Measurements from ENCODE around the gene RILPL1. TPM values are rescaled to one million over a fixed set of nuclear protein-coding genes. Genes with fewer than 3 reads are reported as not detected.
"Not testable (repeated sequence)": the region's sequence is repeated elsewhere in the genome, so short reads cannot be mapped to it uniquely, and the experiment has no call there.

The RILPL1 gene
- total and polyA plus RNA-seq, 4 donors, result 4.6 to 33.3 (median 26.4) TPM

- H3K4me3 ChIP-seq (ENCODE audit: low read depth, low read length); H3K27ac ChIP-seq (ENCODE audit: low read depth, low read length); DNase-seq (ENCODE audit: low read depth in 4 of 6, low spot score in 6 of 6); H3K9me3 ChIP-seq (ENCODE audit: control insufficient read depth, insufficient read depth, low read length); H3K4me1 ChIP-seq (ENCODE audit: control insufficient read depth, insufficient read depth, low read length); H3K27me3 ChIP-seq (ENCODE audit: control insufficient read depth, insufficient read depth, low read length); H3K36me3 ChIP-seq (ENCODE audit: control insufficient read depth, insufficient read depth, low read length): not testable (repeated sequence)
- 95% methylated on average over 11 of the region's 14 CpGs for WGBS (ENCODE audit: insufficient coverage)
Observed at GRCh38 chr12:123558487-123558886, 25.0 kb upstream of the RILPL1 start.

- not testable (repeated sequence) for H3K27ac ChIP-seq (ENCODE audit: low read depth, low read length); H3K9me3 ChIP-seq (ENCODE audit: control insufficient read depth, insufficient read depth, low read length); DNase-seq (ENCODE audit: low read depth in 4 of 6, low spot score in 6 of 6); H3K27me3 ChIP-seq (ENCODE audit: control insufficient read depth, insufficient read depth, low read length); H3K4me3 ChIP-seq (ENCODE audit: low read depth, low read length); H3K4me1 ChIP-seq (ENCODE audit: control insufficient read depth, insufficient read depth, low read length); H3K36me3 ChIP-seq (ENCODE audit: control insufficient read depth, insufficient read depth, low read length)
- WGBS (ENCODE audit: insufficient coverage), result 90% methylated on average over 3 of the region's 5 CpGs
Observed at GRCh38 chr12:123554843-123555242, 21.3 kb upstream of the RILPL1 start.

GRCh38 chr12:123554136-123554535 lies 20.6 kb upstream of the RILPL1 start:
- H3K4me3 ChIP-seq (ENCODE audit: low read depth, low read length); H3K36me3 ChIP-seq (ENCODE audit: control insufficient read depth, insufficient read depth, low read length); DNase-seq (ENCODE audit: low read depth in 4 of 6, low spot score in 6 of 6); H3K27me3 ChIP-seq (ENCODE audit: control insufficient read depth, insufficient read depth, low read length); H3K9me3 ChIP-seq (ENCODE audit: control insufficient read depth, insufficient read depth, low read length); H3K27ac ChIP-seq (ENCODE audit: low read depth, low read length); H3K4me1 ChIP-seq (ENCODE audit: control insufficient read depth, insufficient read depth, low read length): not testable (repeated sequence)
- WGBS (ENCODE audit: insufficient coverage), result 100% methylated on average over 1 of the region's 2 CpGs

GRCh38 chr12:123550700-123551099 lies 17.2 kb upstream of the RILPL1 start:
- Histone ChIP-seq H3K27me3 (ENCODE audit: control insufficient read depth, insufficient read depth, low read length) (no peaks in the 10 kb centered on the region), H3K9me3 (ENCODE audit: control insufficient read depth, insufficient read depth, low read length) (no peaks in the 10 kb centered on the region), H3K36me3 (ENCODE audit: control insufficient read depth, insufficient read depth, low read length) (no peaks in the 10 kb centered on the region), H3K4me1 (ENCODE audit: control insufficient read depth, insufficient read depth, low read length) (no peaks in the 10 kb centered on the region), H3K4me3 (ENCODE audit: low read depth, low read length) (no peak overlapping the region), H3K27ac (ENCODE audit: low read depth, low read length) (no peak overlapping the region)
- WGBS (ENCODE audit: insufficient coverage), result 98% methylated on average over 2 of the region's 2 CpGs
- no peak for DNase-seq (ENCODE audit: low read depth in 4 of 6, low spot score in 6 of 6)

- Histone ChIP-seq H3K27ac (ENCODE audit: low read depth, low read length) (no peak overlapping the region), H3K27me3 (ENCODE audit: control insufficient read depth, insufficient read depth, low read length) (no peaks in the 10 kb centered on the region), H3K4me1 (ENCODE audit: control insufficient read depth, insufficient read depth, low read length) (no peaks in the 10 kb centered on the region), H3K4me3 (ENCODE audit: low read depth, low read length) (no peak overlapping the region), H3K9me3 (ENCODE audit: control insufficient read depth, insufficient read depth, low read length) (no peaks in the 10 kb centered on the region), H3K36me3 (ENCODE audit: control insufficient read depth, insufficient read depth, low read length) (no peaks in the 10 kb centered on the region)
- no CpG with 5 or more reads among the region's 3 CpGs for WGBS (ENCODE audit: insufficient coverage)
- no peak for DNase-seq (ENCODE audit: low read depth in 4 of 6, low spot score in 6 of 6)
Observed at GRCh38 chr12:123548107-123548506, 14.6 kb upstream of the RILPL1 start.

- Histone ChIP-seq H3K4me3 (ENCODE audit: low read depth, low read length) (no peak overlapping the region), H3K27ac (ENCODE audit: low read depth, low read length) (no peak overlapping the region), H3K27me3 (ENCODE audit: control insufficient read depth, insufficient read depth, low read length) (no peaks in the 10 kb centered on the region), H3K9me3 (ENCODE audit: control insufficient read depth, insufficient read depth, low read length) (no peaks in the 10 kb centered on the region), H3K36me3 (ENCODE audit: control insufficient read depth, insufficient read depth, low read length) (no peaks in the 10 kb centered on the region), H3K4me1 (ENCODE audit: control insufficient read depth, insufficient read depth, low read length) (no peaks in the 10 kb centered on the region)
- DNase-seq (ENCODE audit: low read depth in 4 of 6, low spot score in 6 of 6), result no peak
Observed at GRCh38 chr12:123546281-123546680, 12.8 kb upstream of the RILPL1 start.

- no peak for DNase-seq (ENCODE audit: low read depth in 4 of 6, low spot score in 6 of 6)
- Histone ChIP-seq H3K36me3 (ENCODE audit: control insufficient read depth, insufficient read depth, low read length) (no peaks in the 10 kb centered on the region), H3K4me1 (ENCODE audit: control insufficient read depth, insufficient read depth, low read length) (no peaks in the 10 kb centered on the region), H3K4me3 (ENCODE audit: low read depth, low read length) (no peak overlapping the region), H3K9me3 (ENCODE audit: control insufficient read depth, insufficient read depth, low read length) (no peaks in the 10 kb centered on the region), H3K27ac (ENCODE audit: low read depth, low read length) (no peak overlapping the region), H3K27me3 (ENCODE audit: control insufficient read depth, insufficient read depth, low read length) (no peaks in the 10 kb centered on the region)
- no CpG with 5 or more reads among the region's 4 CpGs for WGBS (ENCODE audit: insufficient coverage)
Observed at GRCh38 chr12:123543541-123543940, 10.0 kb upstream of the RILPL1 start.

- Histone ChIP-seq H3K9me3 (ENCODE audit: control insufficient read depth, insufficient read depth, low read length) (no peaks in the 10 kb centered on the region), H3K4me3 (ENCODE audit: low read depth, low read length) (no peak overlapping the region), H3K36me3 (ENCODE audit: control insufficient read depth, insufficient read depth, low read length) (no peaks in the 10 kb centered on the region), H3K27me3 (ENCODE audit: control insufficient read depth, insufficient read depth, low read length) (no peaks in the 10 kb centered on the region), H3K27ac (ENCODE audit: low read depth, low read length) (no peak overlapping the region), H3K4me1 (ENCODE audit: control insufficient read depth, insufficient read depth, low read length) (no peaks in the 10 kb centered on the region)
- 89% methylated on average over 12 of the region's 15 CpGs for WGBS (ENCODE audit: insufficient coverage)
- no peak for DNase-seq (ENCODE audit: low read depth in 4 of 6, low spot score in 6 of 6)
Observed at GRCh38 chr12:123540899-123541662, 7.6 kb upstream of the RILPL1 start.

- H3K4me3 ChIP-seq (ENCODE audit: low read depth, low read length); H3K36me3 ChIP-seq (ENCODE audit: control insufficient read depth, insufficient read depth, low read length); H3K9me3 ChIP-seq (ENCODE audit: control insufficient read depth, insufficient read depth, low read length); H3K27me3 ChIP-seq (ENCODE audit: control insufficient read depth, insufficient read depth, low read length); DNase-seq (ENCODE audit: low read depth in 4 of 6, low spot score in 6 of 6); H3K27ac ChIP-seq (ENCODE audit: low read depth, low read length): not testable (repeated sequence)
- H3K4me1 ChIP-seq (ENCODE audit: control insufficient read depth, insufficient read depth, low read length), result peaks cover 28% of the 10 kb centered on the region
- 33% methylated on average over 1 of the region's 11 CpGs for WGBS (ENCODE audit: insufficient coverage)
Observed at GRCh38 chr12:123535952-123536351, 2.4 kb upstream of the RILPL1 start.

- peaks cover 28% of the 10 kb centered on the region for H3K4me1 ChIP-seq (ENCODE audit: control insufficient read depth, insufficient read depth, low read length)
- H3K27ac ChIP-seq (ENCODE audit: low read depth, low read length), result peak overlapping the region; percentile 78
- peak overlapping the region; percentile 75 for H3K4me3 ChIP-seq (ENCODE audit: low read depth, low read length)
- peak in 5 of 6 donors; percentile 4 to 64 (median 18) for DNase-seq (ENCODE audit: low read depth in 4 of 6, low spot score in 6 of 6)
- H3K9me3 ChIP-seq (ENCODE audit: control insufficient read depth, insufficient read depth, low read length), result no peaks in the 10 kb centered on the region
- H3K27me3 ChIP-seq (ENCODE audit: control insufficient read depth, insufficient read depth, low read length), result no peaks in the 10 kb centered on the region
- peaks cover 6% of the 10 kb centered on the region for H3K36me3 ChIP-seq (ENCODE audit: control insufficient read depth, insufficient read depth, low read length)
- 2% methylated on average over 79 of the region's 79 CpGs for WGBS (ENCODE audit: insufficient coverage)
Observed at GRCh38 chr12:123532808-123533649, 490 bp downstream of the RILPL1 start.
